ENCODE data around the gene SEPSECS.

SEPSECS gene

DNA sequence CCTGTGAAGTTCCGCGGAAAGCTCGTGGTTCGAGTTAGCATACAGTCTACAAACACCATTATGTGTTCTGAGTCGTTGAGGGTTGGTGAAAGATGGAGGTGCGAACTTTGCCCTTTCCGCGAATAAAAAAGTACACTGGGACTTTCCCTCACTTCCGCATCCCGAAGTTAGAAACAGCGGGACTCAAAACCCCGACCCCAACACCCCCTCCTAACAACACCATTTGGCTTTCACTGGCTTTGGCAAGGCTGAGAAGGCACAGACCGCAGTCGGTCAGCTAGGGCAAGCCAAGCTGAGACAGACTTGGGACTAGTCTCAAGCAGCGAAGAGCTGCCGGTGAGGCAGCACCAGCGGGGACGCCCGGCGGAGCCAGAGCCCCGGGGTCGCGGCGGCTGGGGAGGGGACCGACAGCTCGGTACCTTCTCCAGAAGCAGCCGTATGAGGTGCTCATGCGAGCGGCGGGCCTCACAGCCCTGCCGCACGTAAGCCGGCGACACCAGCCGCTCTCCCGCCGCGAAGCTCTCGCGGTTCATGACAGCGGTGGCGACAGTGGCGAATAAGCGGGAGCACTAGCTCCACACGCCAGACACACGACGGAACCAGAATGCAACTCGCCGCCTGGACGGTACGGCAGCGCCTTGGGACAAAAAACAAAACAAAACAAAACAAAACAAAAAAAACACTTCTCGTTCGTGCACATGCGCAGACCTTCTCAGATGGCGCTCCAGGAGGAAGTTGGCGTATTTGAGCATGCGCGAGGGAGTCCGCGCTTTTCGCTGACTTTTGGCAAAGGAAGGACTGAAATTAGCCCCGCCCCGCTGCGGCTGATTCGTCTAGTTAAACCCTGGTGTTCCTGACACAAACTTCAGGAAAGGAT lies at the start of gene SEPSECS:
Gene SEPSECS, minus strand, starts transcription at position 613 of the 877 bp plus-strand sequence. Its CDS starts 80 bp downstream, at position 533.
- in situ Hi-C loops (cut with MboI; ENCODE audit: low sequenced_read_pairs): no loop called here

DNA sequence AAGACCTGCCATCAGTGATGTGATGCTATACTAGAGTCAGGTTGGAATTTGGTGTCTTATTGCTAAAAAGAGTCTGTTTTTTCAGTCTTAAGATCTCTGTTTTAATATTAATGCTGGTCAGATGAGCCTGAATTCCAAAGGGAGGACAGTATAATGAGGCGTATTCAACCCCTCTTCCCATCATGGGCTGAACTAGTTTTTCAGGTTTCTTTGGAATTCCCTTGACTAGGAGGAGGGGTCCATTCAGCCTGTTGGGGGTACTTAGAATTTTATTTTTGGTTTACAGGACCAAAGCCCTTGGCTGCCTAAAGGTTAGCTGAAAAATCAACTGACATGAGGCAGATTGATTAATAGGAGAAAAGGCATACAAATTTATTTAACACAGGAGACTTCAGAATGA lies 49.5 kb upstream of the SEPSECS start:
- in situ Hi-C loops (cut with MboI; ENCODE audit: low sequenced_read_pairs): no loop called here

DNA sequence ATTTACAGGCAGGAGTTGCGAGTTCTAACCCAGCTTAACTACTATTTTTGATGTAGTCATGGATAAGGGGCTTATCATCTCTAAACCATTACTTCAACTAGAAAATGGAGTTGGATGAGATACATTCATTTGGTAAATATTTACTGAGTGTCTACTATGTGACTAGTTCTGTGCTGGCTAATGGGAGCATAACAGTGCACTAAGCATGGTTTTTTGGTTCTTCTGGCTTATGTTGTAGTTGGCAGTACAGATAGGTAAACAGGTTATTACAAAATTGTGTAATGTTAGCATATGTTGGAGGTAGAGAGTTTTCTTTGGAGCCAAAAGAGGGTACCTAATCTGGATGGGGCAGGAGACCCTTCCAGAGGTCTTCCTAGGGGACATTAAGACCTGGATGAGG lies 47.7 kb upstream of the SEPSECS start:
- in situ Hi-C loops (cut with MboI; ENCODE audit: low sequenced_read_pairs): no loop called here

DNA sequence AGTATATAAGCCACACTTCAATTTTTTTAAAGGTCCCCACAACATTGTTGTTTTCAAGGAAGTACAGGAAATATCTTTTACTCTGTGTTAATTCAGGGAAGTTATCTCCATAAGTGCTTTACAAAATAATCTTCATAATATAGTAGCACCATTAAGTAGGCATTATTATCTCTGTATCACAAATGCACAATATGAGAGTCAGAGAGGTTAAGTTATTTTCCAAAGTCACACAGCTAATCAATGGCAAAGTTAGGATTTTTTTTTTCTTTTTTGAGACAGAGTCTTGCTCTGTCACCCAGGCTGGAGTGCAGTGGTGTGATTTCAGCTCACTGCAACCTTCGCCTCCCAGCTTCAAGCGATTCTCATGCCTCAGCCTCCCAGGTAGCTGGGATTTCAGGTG lies 38.5 kb upstream of the SEPSECS start:
- in situ Hi-C loops (cut with MboI; ENCODE audit: low sequenced_read_pairs): no loop called here

DNA sequence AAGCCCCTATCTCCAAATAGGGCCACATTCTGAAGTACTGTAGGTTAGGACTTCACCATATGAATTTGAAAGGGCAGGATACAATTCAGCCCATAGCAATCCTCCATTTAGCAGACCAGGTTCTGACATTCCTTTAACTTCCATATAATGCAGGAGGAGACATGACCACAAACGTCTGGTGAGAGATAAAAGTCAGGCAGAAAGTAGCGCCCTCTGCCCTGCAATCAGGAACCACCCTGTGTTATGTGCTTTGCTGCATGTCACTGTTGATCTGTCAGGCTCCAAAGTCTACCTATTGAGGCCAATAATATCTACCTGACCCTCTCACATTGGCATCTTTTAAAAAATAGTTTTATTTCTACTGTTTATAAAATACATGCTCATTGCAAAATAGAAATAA lies 30.2 kb upstream of the SEPSECS start:
- in situ Hi-C loops (cut with MboI; ENCODE audit: low sequenced_read_pairs): no loop called here

DNA sequence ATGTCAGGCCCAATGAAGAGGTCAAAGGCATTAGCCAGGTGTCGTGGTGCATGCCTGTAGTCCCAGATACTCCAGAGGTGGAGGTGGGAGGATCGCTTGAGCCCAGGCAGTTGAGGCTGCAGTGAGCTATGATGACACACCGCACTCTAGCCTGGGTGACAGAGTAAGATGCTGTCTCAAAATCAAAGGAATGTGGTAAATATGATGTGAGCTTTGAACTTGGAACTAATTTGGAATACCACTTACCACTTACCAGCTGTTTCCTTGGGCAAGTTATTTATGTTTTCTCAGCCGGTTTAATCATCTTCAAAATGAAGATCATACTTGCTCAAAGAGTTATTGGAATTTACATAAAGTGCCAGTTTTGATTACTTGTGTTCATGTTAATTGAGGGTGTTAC lies 23.8 kb upstream of the SEPSECS start:
- in situ Hi-C loops (cut with MboI; ENCODE audit: low sequenced_read_pairs): no loop called here

DNA sequence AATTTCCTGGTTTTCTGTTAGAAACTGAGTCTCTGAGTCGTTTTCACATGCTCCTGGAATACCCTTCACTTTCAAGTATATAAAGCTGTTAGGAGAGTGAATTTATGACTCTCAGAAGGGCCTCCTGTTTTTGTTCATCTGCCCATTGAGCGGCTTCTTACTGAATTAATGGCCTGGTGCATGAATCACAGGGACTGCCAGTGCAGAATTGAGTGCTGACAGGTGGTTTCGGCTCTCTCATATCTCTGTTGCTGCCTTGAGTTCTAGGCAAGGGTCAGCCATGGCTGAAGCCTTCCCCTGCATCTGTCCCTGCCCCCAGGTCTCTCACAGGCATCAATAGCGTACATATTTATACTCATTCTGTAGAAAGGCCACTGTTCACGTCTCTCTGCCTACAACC lies 22.7 kb upstream of the SEPSECS start:
- in situ Hi-C loops (cut with MboI; ENCODE audit: low sequenced_read_pairs): no loop called here

DNA sequence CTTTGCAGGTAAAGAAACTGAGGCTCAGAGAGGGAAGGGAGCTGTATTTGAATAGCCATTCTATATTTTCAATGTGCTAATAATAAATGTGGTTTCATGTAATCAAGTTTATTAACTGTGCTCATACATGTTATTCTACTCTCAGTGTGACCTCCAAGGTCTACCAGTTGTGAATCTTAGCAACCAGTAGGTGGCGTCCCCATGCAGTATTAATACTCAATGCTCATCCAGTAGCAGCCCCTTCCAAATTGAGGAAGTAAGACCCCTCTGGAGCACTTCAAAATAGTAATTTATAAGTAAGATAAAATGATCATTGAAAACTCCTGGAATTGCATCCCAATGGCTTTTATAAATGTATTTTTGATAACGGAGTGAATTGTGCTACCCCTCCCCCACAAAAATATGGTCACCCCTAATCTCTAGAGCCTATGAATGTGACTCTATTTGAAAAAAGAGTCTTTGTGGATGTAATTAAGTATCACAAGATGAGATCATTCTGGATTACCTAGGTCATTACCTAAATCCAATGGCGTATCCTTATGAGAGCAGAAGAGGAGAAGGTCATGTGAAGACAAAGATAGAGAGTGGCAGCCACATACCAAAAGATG lies 20.4 kb upstream of the SEPSECS start:
- in situ Hi-C loops (cut with MboI; ENCODE audit: low sequenced_read_pairs): no loop called here

DNA sequence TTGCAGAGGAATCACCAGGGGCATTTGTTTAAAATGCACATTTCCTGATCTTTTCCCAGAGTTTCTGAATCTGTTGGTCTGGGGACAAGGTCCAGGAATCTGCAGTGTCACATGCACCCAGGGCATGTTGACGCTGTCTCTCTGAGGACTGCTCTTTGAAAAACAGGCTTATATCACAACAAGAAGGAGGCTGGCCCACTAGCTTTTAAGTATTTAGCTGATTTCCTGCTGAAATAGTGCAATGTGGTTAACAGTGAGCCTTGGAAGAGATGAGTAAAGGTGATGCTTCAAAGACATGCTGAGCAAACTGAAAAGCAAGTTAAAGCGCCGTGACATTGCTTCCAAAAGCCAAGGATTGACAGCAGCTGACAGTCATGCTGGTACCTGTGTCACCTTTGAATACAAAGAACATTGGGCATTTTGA lies 18.6 kb upstream of the SEPSECS start:
- in situ Hi-C loops (cut with MboI; ENCODE audit: low sequenced_read_pairs): no loop called here

DNA sequence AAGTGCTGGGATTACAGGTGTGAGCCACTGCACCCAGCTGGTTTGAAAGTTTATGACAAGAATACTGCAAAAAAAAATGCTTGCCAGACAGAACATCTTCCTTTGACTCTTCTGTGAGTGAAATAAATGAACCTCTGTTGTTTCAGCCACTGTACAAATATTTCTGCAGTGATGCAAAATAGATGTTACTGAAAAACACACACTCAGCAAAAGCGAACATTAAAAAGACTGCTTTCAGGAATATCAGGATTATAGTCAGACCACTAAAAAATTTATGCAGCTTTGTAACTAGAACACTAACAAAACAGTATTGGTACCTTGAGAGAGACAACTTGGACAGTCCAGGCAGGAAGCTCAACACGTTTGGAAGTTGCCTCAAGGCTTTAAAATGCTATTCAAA lies 16.9 kb upstream of the SEPSECS start:
- in situ Hi-C loops (cut with MboI; ENCODE audit: low sequenced_read_pairs): no loop called here

DNA sequence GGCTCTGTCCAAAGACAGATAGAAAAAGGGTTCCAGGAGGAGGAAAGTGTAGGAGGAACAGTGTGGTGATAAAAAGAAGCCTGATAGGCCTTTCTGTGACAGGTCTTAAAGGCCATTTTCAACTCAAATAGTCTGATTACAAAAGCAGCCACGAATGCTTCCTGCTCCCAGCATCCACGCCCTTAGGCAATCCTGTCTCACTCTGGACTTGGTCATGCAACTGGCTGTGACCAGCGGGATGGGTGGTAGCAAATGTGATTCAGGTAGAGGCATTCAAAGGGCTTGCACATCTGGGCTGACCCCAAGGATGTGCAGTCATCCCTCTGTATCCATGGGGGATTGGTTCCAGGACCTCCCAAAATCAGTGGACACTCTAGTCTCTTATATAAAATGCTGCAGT lies 14.4 kb upstream of the SEPSECS start:
- in situ Hi-C loops (cut with MboI; ENCODE audit: low sequenced_read_pairs): no loop called here

DNA sequence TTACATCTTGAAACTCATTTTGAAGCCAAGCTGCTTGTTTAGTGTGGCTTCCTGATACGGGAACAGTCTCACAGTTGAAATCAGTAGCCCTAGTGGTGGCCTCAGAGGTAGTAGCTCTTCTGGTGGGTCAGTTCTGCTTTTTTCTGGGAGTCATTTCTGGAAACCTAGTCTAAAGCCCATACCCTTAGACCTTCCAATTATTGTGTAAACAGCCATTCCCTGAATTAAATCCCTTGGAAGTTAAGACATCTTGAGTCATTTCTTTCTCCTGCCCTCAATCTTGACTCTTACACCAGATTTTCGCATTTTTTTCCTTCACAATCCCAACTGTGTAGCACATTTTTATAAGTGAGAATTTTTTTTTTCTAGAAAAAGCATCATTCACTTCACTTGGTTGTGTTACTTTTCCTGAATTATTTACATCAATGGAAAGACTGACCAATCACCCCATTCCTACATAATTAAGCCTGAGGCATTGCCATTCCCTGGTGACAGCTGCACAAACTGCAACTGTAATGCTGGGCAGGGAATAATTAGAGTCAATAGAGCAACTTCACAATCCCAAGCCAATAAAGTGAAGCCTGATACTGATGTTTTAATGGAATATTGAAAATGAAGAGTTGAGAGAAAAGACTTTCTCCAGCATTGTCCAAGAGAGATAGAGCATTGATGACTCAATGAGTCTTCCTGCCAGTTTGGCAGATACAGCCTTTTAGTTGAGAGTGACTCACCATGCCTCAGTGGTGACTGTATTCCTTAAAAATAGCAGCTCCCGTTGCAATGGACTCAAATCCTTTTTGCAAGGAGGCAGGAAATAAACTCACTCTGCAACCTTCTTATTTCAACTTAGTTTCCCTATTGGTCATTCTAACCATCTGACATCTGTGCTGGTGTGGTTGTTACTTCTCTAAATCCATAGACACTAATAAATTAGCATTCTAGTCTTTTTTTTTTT lies 13.0 kb upstream of the SEPSECS start:
- in situ Hi-C loops (cut with MboI; ENCODE audit: low sequenced_read_pairs): no loop called here

DNA sequence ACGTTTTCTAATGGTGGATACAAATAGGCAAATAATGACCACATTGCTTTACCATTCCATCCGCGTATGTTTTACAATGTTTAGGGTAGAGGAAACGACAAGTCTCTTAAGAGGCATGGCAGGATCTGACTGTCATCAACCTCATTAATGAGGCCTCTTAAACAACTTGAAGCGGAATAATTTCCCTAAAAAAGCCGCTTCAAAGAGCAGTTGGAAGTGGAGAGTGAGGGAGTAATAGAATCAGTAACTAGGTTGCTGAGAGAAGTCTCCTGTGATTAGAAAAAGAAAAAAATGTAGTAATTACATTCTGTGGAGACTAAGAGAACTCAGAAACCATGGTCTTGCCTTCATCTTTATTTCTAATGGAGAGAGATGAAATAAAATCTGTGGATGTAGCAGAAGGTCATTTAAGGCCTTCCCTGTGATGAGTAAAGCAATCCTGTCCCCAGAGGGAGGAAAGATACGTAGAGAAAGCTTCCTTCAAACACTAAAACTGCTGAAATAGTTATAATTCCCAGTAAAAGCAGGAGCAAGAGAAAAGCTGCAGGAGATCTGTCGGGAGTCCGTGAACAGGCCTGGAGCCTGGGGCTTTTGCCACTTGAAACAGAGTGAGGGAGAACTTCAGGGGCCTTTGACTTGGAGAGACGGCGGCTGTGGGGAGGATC lies 11.1 kb upstream of the SEPSECS start:
- in situ Hi-C loops (cut with MboI; ENCODE audit: low sequenced_read_pairs): no loop called here

DNA sequence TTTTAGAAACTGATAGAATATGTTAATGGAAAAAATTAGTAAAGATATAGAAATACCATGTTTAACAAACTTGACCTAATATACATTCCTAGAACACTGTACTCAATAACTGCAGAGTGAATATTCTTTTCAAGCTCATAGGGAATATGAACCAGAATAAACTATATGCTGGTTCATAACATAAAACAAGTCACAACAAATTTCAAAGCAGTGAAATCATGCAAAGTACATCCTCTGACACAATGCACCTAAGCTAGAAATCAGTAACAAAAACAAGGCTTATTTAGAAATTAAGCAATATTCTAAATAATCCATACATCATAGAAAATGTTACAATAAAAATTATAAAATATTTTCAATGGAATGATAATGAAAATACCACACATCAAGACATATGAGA lies 9.2 kb upstream of the SEPSECS start:
- in situ Hi-C loops (cut with MboI; ENCODE audit: low sequenced_read_pairs): no loop called here

DNA sequence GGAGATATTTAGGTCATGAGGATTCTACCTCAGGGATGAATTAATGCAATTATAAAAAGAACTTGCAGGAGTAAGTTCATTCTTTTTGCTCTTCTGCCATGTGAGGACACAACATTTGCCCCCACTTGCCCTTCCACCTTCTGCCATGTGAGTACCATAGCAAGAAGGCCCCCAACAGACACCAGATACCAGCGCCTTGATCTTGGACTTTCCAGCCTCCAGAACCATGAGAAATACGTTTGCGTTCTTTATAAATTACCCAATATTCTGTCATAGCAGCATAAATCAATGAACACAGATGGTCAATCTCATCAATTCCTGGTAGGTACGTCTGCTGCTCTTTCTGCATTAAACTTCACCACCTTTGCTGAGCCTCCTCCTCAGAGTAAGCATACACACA lies 5.7 kb upstream of the SEPSECS start:
- in situ Hi-C loops (cut with MboI; ENCODE audit: low sequenced_read_pairs): no loop called here

DNA sequence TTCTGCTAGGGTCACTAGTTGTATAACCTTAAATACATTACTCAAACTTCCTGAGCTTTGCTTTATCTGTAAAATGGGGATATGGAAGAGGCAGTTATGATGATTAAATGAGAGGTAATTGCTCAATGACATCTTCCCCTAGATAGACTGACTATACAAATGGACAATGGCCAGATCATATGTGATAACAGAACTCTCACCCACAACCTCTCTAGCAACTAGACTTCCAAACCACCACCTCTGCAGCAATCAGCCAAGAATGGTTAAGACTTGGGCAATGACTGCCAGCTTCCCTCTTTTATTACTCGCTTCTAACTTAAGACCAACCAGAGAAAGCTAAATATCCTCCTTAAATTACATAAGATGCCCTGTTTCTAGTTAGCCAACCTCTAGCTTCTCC lies 2.9 kb upstream of the SEPSECS start:
- in situ Hi-C loops (cut with MboI; ENCODE audit: low sequenced_read_pairs): no loop called here

DNA sequence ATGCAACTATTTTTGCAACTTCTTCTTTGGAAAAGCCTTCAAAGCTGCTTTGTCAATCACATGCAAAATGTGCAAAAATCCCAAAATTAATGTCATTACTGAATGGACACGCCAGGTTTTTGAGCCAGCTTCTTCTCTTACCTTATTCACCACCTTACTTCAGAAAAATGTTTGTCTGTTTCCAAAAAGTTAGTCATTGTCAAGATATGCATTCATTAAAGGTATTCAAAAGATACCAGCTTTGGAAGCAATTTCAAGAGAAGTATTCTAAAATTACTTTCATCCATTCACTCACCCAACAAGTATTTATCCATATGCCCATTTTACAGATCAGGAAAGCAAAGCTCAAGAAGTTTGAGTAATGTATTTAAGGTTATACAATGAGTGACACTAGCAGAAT lies 2.3 kb upstream of the SEPSECS start:
- in situ Hi-C loops (cut with MboI; ENCODE audit: low sequenced_read_pairs): no loop called here

DNA sequence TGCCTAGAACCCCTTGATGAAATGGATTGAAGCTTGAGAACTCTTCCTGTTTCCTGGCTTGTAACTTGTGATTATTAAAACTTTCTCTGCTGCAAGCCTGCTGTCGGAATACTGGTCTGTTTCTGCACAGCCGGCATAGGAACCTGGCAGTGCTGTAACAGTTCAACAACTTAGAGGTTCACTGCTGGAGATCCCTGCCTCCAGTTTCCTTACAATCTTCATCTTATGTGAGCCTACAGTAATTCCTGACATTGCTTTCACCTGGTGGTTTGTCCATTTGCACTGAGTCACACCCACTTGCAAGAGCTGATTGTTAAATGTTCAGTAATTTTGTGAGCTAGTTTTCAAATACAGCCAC lies 1.3 kb upstream of the SEPSECS start:
- in situ Hi-C loops (cut with MboI; ENCODE audit: low sequenced_read_pairs): no loop called here

DNA sequence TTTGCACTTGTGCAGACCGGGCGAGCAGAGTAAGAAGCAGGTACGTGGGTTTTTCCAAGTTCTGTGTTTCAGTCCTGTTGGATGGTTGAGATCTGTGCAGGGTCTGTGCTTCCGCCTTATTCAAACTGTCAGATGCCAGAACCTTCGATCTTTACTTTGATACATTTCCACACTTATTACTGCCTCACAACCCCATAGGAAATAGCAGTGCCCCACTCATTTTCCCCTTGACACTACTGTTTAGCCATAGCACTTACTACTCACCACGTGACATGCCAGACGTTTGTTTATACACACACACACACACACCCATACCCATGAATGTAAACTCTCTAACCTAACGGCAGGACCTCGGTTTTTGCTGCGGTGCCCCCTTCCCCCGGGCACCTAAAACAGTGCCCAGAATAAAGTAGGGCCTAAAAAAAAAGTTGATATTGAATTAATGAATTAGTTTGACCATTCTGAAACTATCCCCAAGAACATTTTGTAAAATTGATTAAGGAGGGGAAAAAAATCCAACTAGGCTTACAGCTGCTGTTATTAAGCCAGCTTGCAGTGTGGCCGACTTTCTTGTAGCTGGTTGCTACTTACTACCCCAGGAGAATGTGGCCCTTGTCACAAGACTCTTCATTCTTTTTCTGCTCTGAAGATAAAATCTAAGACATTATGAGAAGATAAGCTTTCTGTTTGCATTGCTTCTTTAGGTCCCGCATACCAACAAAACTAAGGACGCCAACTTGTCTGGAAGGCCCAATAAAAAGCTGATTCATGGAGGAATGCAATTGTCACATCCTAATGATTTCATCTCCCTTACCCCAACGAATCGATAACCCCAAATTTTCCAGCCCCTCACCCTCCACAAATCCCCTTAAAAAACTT lies 704 bp upstream of the SEPSECS start:
- in situ Hi-C loops (cut with MboI; ENCODE audit: low sequenced_read_pairs): no loop called here

DNA sequence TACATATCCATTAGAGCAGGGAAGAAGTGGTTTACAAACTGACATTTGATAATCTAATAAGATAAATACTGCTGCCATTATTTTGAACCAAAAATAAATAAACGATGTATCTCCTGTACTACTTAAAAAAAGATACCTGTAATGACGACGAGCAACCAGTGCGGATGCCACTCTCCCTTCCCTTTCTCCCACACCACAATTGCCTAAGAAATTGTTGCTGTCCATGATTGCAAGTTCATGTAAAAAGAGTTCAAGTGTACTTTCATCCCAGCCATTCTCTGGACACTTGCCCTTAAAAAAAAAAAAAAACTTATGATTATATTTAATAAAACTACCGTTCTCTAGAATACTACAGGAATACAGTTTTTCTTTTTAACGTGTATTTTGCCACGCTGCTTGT lies 1.4 kb downstream of the SEPSECS start:
- in situ Hi-C loops (cut with MboI; ENCODE audit: low sequenced_read_pairs): no loop called here
